Endometrium (tissue), 2 donors: ENCODE data around the gene FAM78A.
"Not testable (repeated sequence)": the region's sequence is repeated elsewhere in the genome, so short reads cannot be mapped to it uniquely, and the experiment has no call there.

Source experiments
- FAIRE-seq: peaks from 2 replicates; lab custom pipeline; 2012; peaks lifted over from hg19 to GRCh38; lab: Jason Lieb, UNC
- donor health status: control.
- donor health status: control.

Gene FAM78A

DNA sequence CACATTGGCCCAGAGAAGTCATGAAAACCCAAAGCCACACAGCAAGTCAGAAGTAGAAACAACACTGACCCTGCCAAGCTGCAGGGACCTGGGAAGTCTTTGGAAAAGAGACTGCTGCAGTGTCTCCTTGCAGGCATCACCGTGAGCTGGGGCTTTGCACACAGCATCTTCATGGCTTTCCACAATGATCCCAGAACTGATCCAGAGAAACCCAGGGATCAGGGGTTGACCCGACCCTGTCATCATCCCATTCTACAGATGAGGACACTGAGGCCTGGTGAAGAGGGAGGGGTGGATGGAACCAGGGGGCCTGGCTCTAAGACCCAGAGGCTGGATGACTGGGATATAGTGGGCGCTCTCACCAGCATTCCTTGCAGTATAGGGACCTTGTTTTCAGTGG, 4.3 kb upstream of the FAM78A start:
- FAIRE-seq: no peak

DNA sequence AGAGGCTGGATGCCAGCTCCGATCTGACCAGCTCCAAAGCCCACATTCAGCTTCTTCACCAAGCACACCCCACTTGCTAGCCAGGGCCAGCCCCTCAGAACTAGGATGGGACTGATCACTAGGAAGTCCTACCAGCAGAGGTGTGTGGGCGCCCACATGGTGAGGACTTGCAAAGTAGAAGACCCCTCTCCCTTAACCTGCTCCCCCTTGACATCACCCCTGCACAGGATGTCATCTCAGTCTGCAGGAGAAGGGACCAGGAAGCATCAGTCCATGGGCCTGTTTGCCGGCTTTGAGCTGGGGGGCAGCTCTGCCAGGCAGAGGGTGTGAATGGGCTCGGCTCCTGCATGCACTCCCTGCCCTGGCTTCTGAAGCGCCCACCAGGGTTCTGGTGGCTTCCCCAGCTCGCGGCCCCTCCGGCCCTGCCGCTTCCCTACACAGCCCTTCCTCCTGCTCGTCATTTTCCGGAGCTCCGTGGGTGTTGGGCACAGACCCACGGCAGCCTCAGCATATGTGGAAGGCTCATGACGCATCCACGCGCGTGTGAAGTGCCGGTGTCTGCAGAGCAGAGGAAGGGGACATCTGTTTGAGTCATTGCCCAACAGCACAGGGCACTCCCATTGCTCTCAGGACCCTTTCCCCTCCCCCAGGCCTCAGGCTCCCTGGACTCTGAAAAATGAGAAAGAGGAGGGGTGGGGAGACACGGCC, 3.7 kb upstream of the FAM78A start:
- FAIRE-seq: no peak

DNA sequence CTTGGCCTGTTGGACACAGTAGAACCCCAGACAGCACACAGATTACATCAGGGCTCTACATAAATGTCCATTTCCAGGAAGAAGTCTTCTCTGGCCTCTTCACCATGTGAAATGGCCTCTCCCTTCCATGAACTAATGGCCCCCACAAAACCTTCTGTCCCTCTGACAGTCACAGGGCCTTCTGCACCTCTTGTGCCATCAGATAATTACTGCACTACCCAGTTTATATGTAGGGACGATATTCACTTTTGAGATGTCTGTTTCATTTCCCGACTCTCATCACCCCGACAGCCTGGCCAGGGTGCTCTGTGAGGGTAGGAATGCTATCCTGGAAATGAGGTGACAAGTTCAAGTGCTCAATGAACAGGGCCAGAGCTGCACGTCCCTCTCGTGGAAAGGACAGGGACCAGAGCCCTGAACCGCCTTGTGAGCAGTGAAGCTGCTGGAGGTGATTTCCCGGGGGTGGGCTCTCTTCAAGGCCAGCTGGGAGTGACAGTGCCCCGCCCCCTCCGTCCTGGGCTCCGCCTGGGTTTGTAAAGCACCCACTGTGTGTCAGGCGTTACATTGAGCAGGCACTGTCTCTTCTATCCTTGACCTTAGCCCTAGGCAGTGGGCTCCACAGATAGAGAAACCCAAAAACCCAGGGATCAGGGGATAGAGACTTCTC, 3.0 kb upstream of the FAM78A start:
- FAIRE-seq: no peak

GRCh38 chr9:131278702-131279111, 2.4 kb upstream of the FAM78A start:
- FAIRE-seq: no peak

GRCh38 chr9:131277910-131278701, 1.8 kb upstream of the FAM78A start:
- no peak for FAIRE-seq

DNA sequence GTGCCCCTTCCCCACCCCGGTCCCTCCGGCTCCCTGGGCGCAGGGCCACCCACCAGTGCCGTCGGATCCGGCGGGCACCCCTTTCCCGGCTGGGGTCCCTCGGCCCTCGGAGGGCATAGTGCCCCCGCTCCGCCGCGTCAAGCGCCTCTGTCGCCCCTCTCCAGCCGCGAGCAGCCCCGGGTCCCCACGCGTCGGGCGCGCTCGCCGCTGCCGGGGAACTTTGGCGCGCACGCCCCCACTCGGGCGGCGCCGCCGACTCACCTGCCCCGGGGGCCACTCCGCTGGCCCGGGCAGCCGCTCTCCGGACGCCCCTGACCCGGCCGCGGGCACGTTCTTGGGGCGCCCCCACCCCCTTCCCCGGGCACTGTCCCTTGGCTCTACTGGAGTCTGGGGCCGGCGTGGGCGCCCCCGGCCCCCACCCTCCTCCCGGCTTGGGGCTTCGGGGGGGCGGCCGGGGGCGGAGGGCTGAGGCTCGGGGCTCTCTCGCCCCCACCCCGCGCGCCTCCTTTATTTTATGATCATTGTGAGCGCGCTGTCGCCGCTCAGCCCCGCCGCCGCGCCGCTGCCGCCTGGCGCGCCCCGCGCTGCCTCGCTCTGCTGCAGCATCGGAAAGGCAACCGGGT, 1.1 kb upstream of the FAM78A start:
- FAIRE-seq: no peak

GRCh38 chr9:131276891-131277286, 579 bp upstream of the FAM78A start:
- FAIRE-seq: no peak

DNA sequence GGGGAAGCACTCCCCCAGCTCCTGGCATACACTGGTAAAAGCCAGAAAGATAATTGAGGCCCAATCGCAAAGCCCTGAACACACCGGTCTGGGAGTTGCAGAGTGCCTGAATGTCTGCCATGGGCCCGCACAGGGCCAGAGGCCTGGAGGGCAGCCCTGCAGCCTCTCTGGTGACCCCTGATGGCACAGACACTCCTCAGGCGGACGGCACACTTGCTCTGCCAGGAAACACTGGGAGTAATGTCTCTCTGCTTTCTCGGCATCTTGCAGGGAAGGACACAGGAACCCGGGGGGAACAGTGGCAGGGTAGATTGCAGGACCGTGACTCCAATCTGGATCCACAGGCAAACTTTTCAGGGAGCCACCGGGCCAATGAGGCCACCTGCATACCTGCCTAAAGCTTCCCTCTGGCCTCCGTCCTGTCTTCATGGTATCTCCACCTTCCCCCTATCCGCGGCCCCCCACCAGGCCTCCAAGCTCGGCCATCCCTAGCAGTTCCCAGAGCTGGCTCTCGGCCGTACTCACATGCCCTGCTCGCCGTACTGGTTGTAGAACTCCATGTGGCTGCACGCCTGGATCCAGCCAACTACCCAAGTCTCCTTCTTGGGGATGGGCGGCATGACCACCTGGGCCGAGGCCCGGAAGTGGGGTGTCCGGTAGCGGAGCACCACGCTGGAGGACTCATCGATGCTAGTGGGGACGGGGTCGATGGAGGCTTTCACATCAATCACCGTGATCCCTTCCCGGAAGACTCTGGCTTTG, 797 bp downstream of the FAM78A start:
- FAIRE-seq: no peak

GRCh38 chr9:131274674-131275331, 1.5 kb downstream of the FAM78A start:
- FAIRE-seq: no peak

DNA sequence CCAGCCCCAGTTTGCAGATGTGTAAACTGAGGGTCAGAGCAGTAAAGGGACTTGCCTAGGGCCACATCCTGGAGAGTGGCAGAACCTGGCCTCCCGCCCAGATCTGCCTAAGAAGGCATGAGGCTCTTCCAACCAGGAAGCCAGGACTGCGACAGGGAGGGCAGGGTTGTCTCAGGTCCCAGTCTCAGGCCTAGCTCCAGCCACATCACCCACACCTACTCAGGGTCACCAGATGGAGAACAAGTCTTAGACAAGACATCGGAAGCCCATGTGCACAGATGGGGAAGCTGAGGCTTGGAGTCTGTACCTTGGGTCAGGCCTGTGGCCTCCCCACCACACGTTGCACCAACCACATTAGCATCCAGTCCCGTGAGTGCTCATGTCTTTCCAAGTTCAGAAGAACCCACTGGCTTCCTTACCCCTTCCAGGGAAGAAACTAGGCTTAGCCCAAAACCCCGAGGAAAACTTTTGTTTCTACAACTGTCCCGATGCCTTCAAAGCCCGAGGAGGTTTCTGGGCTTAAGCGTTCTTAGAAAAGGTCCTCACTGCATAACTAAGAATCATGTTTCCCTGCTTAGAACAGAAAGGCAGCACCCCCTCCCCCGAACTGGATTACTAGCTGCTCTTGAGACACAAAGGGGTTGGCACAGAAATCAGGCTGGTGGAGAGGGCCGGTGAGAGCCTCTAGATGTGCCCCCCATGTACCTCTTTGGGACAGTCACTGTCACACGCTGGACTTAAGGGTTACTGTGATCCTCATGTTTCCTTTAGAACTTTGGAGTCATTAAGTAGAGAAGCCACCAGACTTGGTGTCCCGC, 2.2 kb downstream of the FAM78A start:
- FAIRE-seq: no peak

DNA sequence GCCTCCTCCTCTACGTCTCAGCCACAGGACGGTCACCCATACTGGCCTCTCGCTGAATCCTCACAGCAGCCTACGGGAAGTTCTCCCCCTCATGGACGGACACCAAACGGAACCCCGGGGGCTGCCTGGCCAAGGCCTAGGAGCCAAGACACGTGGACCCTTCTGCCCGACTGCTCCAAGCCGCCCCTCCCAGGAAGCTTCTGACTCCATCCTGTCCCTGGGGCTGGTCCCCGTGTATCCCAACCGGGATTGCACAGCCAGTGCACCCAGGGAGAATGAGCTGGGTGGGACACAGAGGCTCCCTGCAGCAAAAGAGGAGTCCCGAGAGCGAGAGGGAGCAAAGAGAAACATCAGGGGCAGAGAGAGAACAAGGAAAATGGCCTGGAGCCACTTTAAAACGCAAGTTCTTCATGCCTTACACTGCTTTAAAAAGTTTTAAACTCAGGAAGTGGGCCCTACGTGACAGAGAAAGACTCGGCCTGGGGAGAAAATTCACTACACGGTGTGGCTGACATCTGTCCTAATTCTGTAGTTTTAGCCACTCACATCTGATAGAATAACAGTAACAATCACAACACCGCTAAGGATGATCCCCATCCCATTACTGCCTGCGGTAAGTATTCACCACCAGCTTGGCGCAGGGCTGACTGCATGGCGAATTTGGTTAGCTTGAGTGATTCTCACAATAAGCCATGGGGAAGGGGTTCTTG, 3.0 kb downstream of the FAM78A start:
- FAIRE-seq: no peak

- FAIRE-seq: no peak
Measured at GRCh38 chr9:131272212-131272611, 4.1 kb downstream of the FAM78A start.

DNA sequence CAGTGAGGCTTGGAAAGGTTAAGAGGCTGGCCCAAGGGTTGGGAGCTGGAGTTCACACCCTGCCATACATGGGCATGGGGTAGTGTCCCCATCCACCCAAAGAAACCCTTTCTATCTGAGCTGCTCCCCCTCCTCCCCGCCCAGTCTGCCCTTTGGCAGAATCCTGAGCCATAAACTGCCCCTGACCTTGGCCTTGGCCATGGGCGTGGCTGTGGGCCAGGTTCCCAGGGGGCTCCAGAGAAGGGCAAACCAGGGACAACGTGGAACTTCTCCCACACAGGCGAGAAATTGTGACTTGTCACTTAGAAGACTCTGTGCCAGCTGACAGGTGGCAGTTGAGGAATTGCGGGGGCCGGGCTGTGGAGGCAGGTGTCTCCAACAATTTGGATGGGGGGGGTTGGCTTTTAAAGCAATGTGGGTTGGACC, 4.8 kb downstream of the FAM78A start:
- FAIRE-seq: no peak

DNA sequence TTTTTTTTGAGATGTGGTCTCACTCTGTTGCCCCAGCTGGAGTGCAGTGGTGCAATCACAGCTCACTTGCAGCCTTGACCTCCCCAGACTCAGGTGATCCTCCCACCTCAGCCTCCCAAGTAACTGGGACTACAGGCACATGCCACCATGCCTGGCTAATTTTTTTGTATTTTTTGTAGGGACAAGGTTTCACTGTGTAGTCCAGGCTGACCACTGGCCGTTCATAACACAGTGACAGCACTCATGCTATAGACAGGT, 5.4 kb downstream of the FAM78A start:
- FAIRE-seq: not testable (repeated sequence)

DNA sequence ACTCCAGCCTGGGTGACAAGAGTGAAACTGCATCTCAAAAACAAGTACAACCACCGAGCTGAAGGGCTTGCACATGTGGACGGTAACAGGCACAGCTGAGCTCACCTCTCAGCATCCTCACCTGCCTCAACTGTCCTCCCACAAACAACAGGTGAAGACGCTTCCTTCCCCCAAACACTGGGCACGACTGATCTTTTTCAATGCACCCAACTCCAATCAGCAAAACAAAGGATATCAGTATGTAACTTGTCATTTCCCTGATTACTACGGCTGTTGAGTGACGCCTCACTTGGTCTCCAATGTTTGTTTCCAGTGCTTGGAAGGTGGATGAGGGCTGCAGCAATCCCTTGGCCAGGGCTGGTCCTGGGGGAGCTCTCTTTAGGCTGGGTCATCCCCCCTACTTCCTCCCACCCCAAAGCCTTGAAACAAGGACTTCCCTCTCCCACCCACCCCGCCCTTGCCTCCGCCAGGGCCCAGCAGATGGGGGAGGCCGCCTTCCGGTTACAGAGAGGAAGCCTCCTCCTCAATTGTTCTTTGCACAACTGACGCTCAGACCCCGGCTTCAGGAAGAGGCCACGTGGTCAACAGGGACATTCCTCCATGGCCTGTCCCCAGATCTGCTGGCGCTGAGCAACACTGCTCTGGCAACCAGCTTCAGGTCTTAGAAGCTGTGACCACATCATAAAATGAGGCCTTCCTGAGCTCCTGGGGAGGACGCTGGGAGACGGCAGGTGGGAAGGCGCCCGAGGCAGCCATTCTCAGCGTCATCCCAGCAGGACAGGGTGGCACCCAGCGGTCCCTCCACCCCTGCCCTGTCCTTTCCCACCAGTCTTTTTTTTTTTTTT, 5.9 kb downstream of the FAM78A start:
- no peak for FAIRE-seq

GRCh38 chr9:131266266-131267229, 9.8 kb downstream of the FAM78A start:
- FAIRE-seq: no peak

DNA sequence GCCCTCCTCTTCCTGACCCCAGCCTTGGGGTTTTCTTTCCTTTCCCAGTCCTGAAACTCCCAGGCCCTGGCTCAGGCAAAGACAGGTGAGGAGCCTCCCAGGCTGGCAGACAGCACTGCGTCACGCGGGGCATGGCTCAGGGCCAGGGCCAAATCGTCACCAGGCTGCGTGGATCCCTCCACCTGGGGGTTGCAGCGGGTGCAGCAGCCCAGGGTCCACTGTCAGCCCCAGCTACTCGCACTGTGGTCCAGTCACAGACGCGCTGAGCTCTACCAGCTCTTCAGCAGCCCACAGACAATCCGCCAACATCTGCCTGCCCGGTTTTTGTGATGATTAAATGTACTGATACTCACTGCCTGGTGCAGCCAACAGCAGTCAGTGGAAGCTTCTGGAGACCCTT, 12.1 kb downstream of the FAM78A start:
- no peak for FAIRE-seq

- no peak for FAIRE-seq
Measured at GRCh38 chr9:131263701-131264100, 12.6 kb downstream of the FAM78A start.
